GM12878 (cell line): Measurements from ENCODE around the gene SERPINE1. TPM values are rescaled to one million over a fixed set of nuclear protein-coding genes. Genes with fewer than 3 reads are reported as not detected.

Experiments used
- ATAC-seq: fragments of 200-7000 bp; cut with Tn5 transposase; 3 replicates; pipeline ENCODE4 v1.9.1; 2020; ENCODE audit warnings: mild to moderate bottlenecking, moderate library complexity
- BruUV-seq: library from RNA; stranded (reverse); fragments of 400-500 nt; replicated peaks from 2 replicates; lab custom pipeline; 2021; lab: Mats Ljungman, UMichigan
- CTCF ChIA-PET: fragments of 300-600 bp; sonication (Branson Sonifier 250); formaldehyde crosslinking; extraction: SDS; loops from one replicate; lab custom pipeline; 2021; ENCODE audit warnings: inconsistent platforms; lab: Yijun Ruan, JAX
- POLR2A ChIA-PET: fragments of 350-600 bp; formaldehyde crosslinking; extraction: SDS; loops from one replicate; lab custom pipeline; 2021; ENCODE audit warnings: inconsistent platforms; lab: Charles Lee
- RAD21 ChIA-PET: fragments of 300-600 bp; sonication (Branson Sonifier 250); formaldehyde crosslinking; loops from one replicate; lab custom pipeline; 2023; ENCODE audit warnings: antibody characterized with exemption; ENCODE audit not compliant: unreplicated experiment; lab: Charles Lee
- SMC1A ChIA-PET: fragments of 300-600 bp; sonication (Branson Sonifier 250); formaldehyde crosslinking; loops from one replicate; lab custom pipeline; 2023; ENCODE audit not compliant: unreplicated experiment, uncharacterized antibody; lab: Charles Lee
- DNase-seq: peaks from one replicate; pipeline ENCODE4 v3.0.0-alpha.2; 2011; ENCODE audit warnings: low read depth, low spot score
- FAIRE-seq: peaks from 3 replicates; lab custom pipeline; 2011; peaks lifted over from hg19 to GRCh38; lab: Jason Lieb, UNC
- H2AFZ ChIP-seq: 2 replicates; pipeline ENCODE4 v1.6.0; 2011; ENCODE audit warnings: low read depth, low read length, control low read depth; ENCODE audit not compliant: control insufficient read depth
- H3K27ac ChIP-seq: 2 replicates; pipeline ENCODE4 v1.5.1; 2011; ENCODE audit warnings: control low read depth; ENCODE audit not compliant: control insufficient read depth, insufficient read depth
- H3K27me3 ChIP-seq, 2 experiments: replicated peaks in 1 of 2; 2 replicates each; pipeline versions ENCODE4 v1.6.0 to v1.6.1; 2011; ENCODE audit warnings: low read length in 1 of 2; ENCODE audit not compliant: control insufficient read depth in 2 of 2, insufficient read depth in 2 of 2
- H3K36me3 ChIP-seq, 2 experiments: 2 replicates each; pipeline ENCODE4 v1.5.1; 2011; ENCODE audit warnings: low read length in 1 of 2; ENCODE audit not compliant: control insufficient read depth in 2 of 2, insufficient read depth in 2 of 2
- H3K4me1 ChIP-seq: 2 replicates; pipeline ENCODE4 v1.6.1; 2011; ENCODE audit warnings: mild to moderate bottlenecking, low read length, moderate library complexity, mixed read lengths; ENCODE audit not compliant: control insufficient read depth, insufficient read depth
- H3K4me2 ChIP-seq: 2 replicates; pipeline ENCODE4 v1.6.0; 2011; ENCODE audit warnings: control low read depth; ENCODE audit not compliant: control insufficient read depth, insufficient read depth
- H3K4me3 ChIP-seq: fragments of 200-600 bp; sonication (generic); 2 replicates; pipeline ENCODE4 v1.5.1; 2016
- H3K79me2 ChIP-seq: 2 replicates; pipeline ENCODE4 v1.6.0; 2011; ENCODE audit warnings: low read length; ENCODE audit not compliant: control insufficient read depth, insufficient read depth
- H3K9ac ChIP-seq: 2 replicates; pipeline ENCODE4 v1.8.0; 2011; ENCODE audit warnings: low read length, control low read depth, mixed read lengths; ENCODE audit not compliant: control insufficient read depth, insufficient read depth
- H3K9me3 ChIP-seq: replicated peaks from 3 replicates; pipeline ENCODE4 v1.5.1; 2011; ENCODE audit warnings: mild to moderate bottlenecking, low read length; ENCODE audit not compliant: control insufficient read depth, insufficient read depth
- H4K20me1 ChIP-seq: 2 replicates; pipeline ENCODE4 v1.6.0; 2011; ENCODE audit not compliant: control insufficient read depth, insufficient read depth
- CEBPB ChIP-seq, 2 experiments: fragments of 150-350 bp in 1 of 2; IDR thresholded peaks; 2 replicates each; pipeline ENCODE4 v1.6.1; 2012 to 2014; ENCODE audit warnings: low read depth in 2 of 2, low read length in 2 of 2, borderline replicate concordance in 1 of 2, inconsistent platforms in 1 of 2
- CHD1 ChIP-seq: IDR thresholded peaks from 2 replicates; pipeline ENCODE4 v1.6.1; 2012; ENCODE audit warnings: low read depth, low read length, improper control_type of control experiment
- GABPA ChIP-seq: IDR thresholded peaks from 2 replicates; pipeline ENCODE4 v1.6.1; 2014; ENCODE audit warnings: antibody characterized with exemption, low read depth, mild to moderate bottlenecking, inconsistent platforms
- LARP7 ChIP-seq: fragments of 450-650 bp; IDR thresholded peaks from 2 replicates; pipeline ENCODE4 v1.6.1; 2017; ENCODE audit warnings: mild to moderate bottlenecking
- SIN3A ChIP-seq: IDR thresholded peaks from 2 replicates; pipeline ENCODE4 v1.6.1; 2012; ENCODE audit warnings: low read depth, low read length, improper control_type of control experiment
- SMC3 ChIP-seq: IDR thresholded peaks from 2 replicates; pipeline ENCODE4 v1.6.1; 2011; ENCODE audit warnings: low read length, improper control_type of control experiment, borderline replicate concordance
- SRF ChIP-seq, 2 experiments: IDR thresholded peaks; 2 replicates each; pipeline ENCODE4 v1.6.1; 2011; ENCODE audit warnings: low read depth in 2 of 2, low read length in 2 of 2, mild to moderate bottlenecking in 1 of 2, moderate library complexity in 1 of 2
- STAT1 ChIP-seq: fragments of 450-650 bp; conservative IDR thresholded peaks from 2 replicates; pipeline ENCODE4 v1.6.1; 2014; ENCODE audit warnings: antibody characterized with exemption, mild to moderate bottlenecking
- STAT3 ChIP-seq: IDR thresholded peaks from 2 replicates; pipeline ENCODE4 v1.6.1; 2011; ENCODE audit warnings: low read depth, low read length, improper control_type of control experiment
- TARDBP ChIP-seq: IDR thresholded peaks from 2 replicates; pipeline ENCODE4 v1.6.1; 2016; ENCODE audit warnings: borderline replicate concordance
- ZNF24 ChIP-seq: fragments of 450-650 bp; IDR thresholded peaks from 2 replicates; pipeline ENCODE4 v1.6.1; 2017; ENCODE audit warnings: antibody characterized with exemption, mild to moderate bottlenecking
- WGBS: methylation state at CpG from one replicate; pipeline ENCODE4 v1.1.6; 2016; ENCODE audit warnings: low lambda C conversion rate; ENCODE audit not compliant: insufficient replicate concordance, insufficient coverage; ENCODE audit errors: missing lambda C conversion rate; 5-methylcytosine and 5-hydroxymethylcytosine counted together
- in situ Hi-C: fragments of 300-500 bp; cut with MboI; formaldehyde crosslinking; loops from 9 replicates; pipeline ENCODE4 v1.14.3; 2018; ENCODE audit warnings: mixed read lengths
- intact Hi-C: fragments of 100-400 bp; cut with micrococcal nuclease; formaldehyde crosslinking; loops from one replicate; pipeline ENCODE4 v1.14.2; 2022; ENCODE audit not compliant: unreplicated experiment
- polyA plus RNA-seq, 11 experiments: library from polyadenylated mRNA; depleted of rRNA in 4 of 11; unstranded in 6 of 11; stranded (reverse) in 5 of 11; fragments of >200 nt; fragmentation: Nextera tagmentation in 4 of 11; fragmentation: Illumina TruSeq in 1 of 11; extraction: Ambion mirVana in 4 of 11; extraction: Trizol in 1 of 11; gene quantifications; 1 replicate in 1 of 11; 2 replicates in 10 of 11; pipeline versions ENCODE4 v1.2.1 to v1.2.3, GENCODE V29; 2011 to 2016; ENCODE audit warnings: inconsistent platforms in 2 of 11, missing spikeins in 2 of 11, low read depth in 1 of 11
- total RNA-seq, 4 experiments: library from RNA; depleted of rRNA in 3 of 4; stranded (reverse); fragments of >200 nt in 3 of 4; fragmentation: Illumina TruSeq in 1 of 4; extraction: Trizol in 1 of 4; gene quantifications; 2 replicates each; pipeline versions ENCODE4 v1.2.1 to v1.2.3, GENCODE V29; 2013 to 2021
- TF ChIP-seq, protein P1 (sequence below): fragments of 450-650 bp; IDR thresholded peaks from 2 replicates; pipeline ENCODE4 v1.6.1; 2017; ENCODE audit warnings: mild to moderate bottlenecking
- TF ChIP-seq, protein P2 (sequence below): fragments of 450-650 bp; formaldehyde crosslinking; IDR thresholded peaks from 2 replicates; pipeline ENCODE4 v1.5.0; 2022; ENCODE audit warnings: mild to moderate bottlenecking, missing genetic modification characterization

The SERPINE1 gene
- total and polyA plus RNA-seq, 10 of the 15 experiments (the other 5 are each of a cell fraction or from before 2014, with no cell fraction given) = 0.20 to 2.4 (median 0.44) TPM

DNA sequence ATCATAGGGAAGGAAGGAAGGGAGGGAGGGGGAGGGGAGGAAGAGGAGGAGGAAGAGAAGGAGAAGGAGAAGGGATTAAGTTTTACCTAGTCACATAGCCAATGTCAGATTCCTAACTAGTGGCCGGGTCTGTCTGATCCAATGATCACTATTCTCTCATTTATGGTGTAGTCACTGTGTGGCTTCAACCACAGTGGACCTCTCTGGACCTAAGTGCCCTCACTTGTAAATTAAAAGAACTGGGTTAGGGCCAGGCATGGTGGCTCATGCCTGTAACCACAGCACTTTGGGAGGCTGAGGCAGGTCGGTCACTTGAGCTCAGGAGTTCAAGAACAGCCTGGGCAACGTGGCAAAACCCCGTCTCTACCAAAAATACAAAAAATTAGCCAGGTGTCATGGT, 6.6 kb upstream of the SERPINE1 start:
- Histone ChIP-seq H3K27ac (no peak overlapping the region), H2AFZ (no peak overlapping the region), H3K4me1 (peaks cover 11% of the 10 kb centered on the region), H3K4me3 (no peak overlapping the region), H3K4me2 (no peak overlapping the region), H3K79me2 (no peaks in the 10 kb centered on the region), H3K27me3 (no peaks in the 10 kb centered on the region), H3K9ac (no peak overlapping the region), H3K36me3 (no peaks in the 10 kb centered on the region), H3K9me3 (no peaks in the 10 kb centered on the region), H4K20me1 (no peaks in the 10 kb centered on the region)
- DNase-seq = no peak
- no peak for TF ChIP-seq SIN3A
- no peak for TF ChIP-seq SRF (IDR thresholded peaks at IDR 0.05; ENCODE audit: low read depth in 2 of 2, low read length in 2 of 2)
- TF ChIP-seq TARDBP = no peak
- TF ChIP-seq CHD1 = no peak
- TF ChIP-seq CEBPB (IDR thresholded peaks at IDR 0.05; ENCODE audit: borderline replicate concordance in 1 of 2, low read depth in 2 of 2, low read length in 2 of 2) = no peak
- TF ChIP-seq LARP7 = no peak
- TF ChIP-seq, protein P1, sequence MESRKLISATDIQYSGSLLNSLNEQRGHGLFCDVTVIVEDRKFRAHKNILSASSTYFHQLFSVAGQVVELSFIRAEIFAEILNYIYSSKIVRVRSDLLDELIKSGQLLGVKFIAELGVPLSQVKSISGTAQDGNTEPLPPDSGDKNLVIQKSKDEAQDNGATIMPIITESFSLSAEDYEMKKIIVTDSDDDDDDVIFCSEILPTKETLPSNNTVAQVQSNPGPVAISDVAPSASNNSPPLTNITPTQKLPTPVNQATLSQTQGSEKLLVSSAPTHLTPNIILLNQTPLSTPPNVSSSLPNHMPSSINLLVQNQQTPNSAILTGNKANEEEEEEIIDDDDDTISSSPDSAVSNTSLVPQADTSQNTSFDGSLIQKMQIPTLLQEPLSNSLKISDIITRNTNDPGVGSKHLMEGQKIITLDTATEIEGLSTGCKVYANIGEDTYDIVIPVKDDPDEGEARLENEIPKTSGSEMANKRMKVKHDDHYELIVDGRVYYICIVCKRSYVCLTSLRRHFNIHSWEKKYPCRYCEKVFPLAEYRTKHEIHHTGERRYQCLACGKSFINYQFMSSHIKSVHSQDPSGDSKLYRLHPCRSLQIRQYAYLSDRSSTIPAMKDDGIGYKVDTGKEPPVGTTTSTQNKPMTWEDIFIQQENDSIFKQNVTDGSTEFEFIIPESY = no peak
- TF ChIP-seq, protein P2, sequence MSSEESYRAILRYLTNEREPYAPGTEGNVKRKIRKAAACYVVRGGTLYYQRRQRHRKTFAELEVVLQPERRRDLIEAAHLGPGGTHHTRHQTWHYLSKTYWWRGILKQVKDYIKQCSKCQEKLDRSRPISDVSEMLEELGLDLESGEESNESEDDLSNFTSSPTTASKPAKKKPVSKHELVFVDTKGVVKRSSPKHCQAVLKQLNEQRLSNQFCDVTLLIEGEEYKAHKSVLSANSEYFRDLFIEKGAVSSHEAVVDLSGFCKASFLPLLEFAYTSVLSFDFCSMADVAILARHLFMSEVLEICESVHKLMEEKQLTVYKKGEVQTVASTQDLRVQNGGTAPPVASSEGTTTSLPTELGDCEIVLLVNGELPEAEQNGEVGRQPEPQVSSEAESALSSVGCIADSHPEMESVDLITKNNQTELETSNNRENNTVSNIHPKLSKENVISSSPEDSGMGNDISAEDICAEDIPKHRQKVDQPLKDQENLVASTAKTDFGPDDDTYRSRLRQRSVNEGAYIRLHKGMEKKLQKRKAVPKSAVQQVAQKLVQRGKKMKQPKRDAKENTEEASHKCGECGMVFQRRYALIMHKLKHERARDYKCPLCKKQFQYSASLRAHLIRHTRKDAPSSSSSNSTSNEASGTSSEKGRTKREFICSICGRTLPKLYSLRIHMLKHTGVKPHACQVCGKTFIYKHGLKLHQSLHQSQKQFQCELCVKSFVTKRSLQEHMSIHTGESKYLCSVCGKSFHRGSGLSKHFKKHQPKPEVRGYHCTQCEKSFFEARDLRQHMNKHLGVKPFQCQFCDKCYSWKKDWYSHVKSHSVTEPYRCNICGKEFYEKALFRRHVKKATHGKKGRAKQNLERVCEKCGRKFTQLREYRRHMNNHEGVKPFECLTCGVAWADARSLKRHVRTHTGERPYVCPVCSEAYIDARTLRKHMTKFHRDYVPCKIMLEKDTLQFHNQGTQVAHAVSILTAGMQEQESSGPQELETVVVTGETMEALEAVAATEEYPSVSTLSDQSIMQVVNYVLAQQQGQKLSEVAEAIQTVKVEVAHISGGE (CRISPR knock-in tag) = no peak
- TF ChIP-seq ZNF24 = no peak
- TF ChIP-seq SMC3 = no peak
- no peak for TF ChIP-seq GABPA
- TF ChIP-seq STAT1 = no peak
- no peak for TF ChIP-seq STAT3
- ATAC-seq = no peak
- WGBS = 33% methylated on average over 4 of the region's 4 CpGs
- ChIA-PET POLR2A (interaction anchor here (0.7 kb wide), 1 partner anchor 32 kb away, joined by 4 read pairs; no protein-coding TSS in a partner anchor), SMC1A (interaction anchor here (0.6 to 1.2 kb wide), 3 partner anchors 11 to 43 kb away, joined by 3 to 4 read pairs (median 3); no protein-coding TSS in a partner anchor), RAD21 (interaction anchor here (0.6 kb wide), 1 partner anchor 22 kb away, joined by 3 read pairs; no protein-coding TSS in a partner anchor), CTCF (interaction anchor here (2.2 kb wide), 1 partner anchor 18 kb away, joined by 5 read pairs; no protein-coding TSS in a partner anchor)
- intact Hi-C loops (loop anchor here (5.0 kb wide), 1 partner anchor 33 kb away; the partner anchor contains the start of gene TRIM56), in situ Hi-C loops (no loop called here)
- no TSS peak for BruUV-seq
- no peak for FAIRE-seq
